Measurements from ENCODE around the gene LRRD1.
"Not testable (repeated sequence)": the region's sequence is repeated elsewhere in the genome, so short reads cannot be mapped to it uniquely, and the experiment has no call there.

The LRRD1 gene

DNA sequence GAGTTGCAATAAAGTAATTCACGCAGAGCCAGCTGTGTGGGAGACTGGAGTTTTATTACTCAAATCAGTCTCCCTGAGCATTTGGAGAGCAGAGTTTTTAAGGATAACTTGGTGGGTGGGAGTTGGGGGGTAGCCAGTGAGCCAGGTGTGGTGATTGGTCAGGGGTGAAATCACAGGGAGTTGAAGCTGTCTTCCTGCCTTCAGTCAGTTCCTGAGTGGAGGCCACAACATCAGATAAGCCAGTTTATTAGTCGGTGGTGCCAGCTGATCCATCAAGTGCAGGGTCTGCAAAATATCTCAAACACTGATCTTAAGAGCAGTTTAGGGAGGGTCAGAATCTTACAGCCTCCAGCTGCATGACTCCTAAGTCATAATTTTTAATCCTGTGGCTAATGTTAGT lies 41.4 kb downstream of the LRRD1 start:
- no peak for DNase-seq

DNA sequence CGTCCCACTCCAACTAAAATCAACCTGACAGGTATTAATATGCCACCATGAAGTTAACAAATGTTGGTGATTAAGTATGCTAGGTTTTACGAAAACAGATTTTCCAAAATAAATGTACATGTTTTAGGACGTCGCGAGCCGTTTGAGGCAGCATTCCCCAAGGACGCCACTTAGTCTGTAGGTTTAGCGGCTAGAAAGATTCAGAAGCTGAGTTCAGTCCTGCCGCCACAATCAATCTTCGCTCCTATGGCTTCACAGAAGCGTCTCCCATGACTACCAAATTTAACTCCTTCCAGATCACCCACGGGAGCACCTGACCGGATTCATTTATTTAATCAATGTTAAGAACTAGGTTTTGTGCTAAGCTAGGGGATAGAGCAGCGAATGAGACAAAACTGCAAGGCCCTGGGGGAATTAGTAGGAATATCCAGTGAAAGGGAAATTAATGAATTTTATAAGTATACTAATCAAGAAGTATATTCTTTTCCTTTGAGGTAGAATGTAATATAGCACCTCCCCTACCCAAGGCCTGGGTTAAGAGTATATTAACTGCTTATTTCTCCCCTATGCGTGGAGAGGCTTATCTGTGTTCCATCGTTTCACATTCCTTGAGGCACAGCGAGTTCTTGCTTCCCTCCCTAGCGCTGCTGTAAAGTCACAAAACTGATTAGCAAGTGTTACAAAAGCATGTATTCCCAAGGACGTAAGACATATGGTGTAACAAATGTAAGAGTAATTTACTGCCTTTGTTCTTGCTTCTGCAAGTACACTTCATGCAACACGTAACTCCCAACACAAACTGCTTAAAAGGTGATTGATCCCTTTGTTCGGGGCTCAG lies 43.7 kb downstream of the LRRD1 start:
- DNase-seq = peak; percentile 26 to 36

DNA sequence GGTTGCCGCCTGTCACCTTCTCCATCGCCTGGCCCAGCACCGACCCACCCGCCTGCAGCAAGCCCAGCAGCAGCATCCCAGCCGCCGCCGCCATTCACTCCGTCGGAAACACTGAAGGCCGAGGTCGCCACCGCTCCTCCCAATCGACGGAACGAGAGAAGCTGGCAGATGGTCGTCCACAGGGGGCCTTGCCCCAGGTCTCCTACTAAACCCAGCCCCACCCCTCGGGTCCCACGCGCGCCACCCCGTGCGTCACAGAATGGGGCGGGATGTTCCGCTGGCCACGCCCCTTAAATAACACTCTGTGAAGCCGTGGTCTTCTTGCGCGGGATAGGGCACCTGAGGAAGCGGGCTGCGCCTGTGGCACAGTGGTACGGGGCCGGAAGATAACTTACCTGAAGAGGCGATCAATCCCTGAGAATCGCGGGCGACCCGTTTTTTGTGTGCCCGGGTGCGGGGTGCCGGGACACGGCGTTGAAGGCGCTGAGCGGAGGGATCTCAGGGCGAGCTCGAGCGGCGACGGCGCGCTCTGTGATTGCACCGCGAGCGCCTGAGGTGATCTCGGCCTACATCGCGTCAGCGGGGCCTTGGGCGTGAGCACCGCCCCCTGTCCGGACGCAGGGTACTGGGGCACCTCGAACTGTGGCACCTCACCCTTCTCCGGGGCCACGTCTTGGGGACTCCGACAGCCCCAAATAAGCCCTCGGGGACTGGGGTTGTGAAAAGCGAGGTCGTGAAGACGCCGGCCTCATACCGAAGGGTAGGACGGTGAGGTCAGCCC lies 44.5 kb downstream of the LRRD1 start, which contains the start of gene CYP51A1:
TSS of gene CYP51A1 (minus strand) at position 207 of the 781 bp plus-strand sequence. CDS start at position 94, 113 bp downstream.
- DNase-seq = peak; percentile 79 to 84

DNA sequence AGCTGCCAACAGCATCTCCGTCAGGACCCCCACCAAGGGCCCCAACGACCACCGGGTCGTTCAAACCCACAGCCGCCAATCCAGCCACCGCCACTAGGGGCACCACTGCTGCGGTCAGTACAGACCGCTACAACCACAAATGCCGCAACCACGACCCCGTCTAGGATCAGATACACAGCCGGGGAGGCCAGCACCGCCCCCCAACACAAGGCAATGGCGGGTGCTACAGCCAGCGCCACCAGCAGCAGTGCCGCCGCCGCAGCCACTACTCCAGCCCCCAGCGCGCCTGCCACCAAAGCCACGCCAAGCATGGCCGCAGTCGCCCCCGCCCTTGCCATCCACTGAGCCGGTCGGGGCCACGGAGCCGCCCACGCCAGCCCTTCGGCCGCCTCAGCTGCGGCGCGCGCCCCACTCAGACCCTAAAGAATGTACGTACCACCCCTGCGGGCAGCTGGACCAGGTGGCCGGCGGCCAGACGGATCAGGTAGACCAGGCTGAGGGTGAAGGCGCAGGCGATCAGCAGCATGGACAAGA lies 45.1 kb downstream of the LRRD1 start:
- DNase-seq = peak; percentile 37 to 52

DNA sequence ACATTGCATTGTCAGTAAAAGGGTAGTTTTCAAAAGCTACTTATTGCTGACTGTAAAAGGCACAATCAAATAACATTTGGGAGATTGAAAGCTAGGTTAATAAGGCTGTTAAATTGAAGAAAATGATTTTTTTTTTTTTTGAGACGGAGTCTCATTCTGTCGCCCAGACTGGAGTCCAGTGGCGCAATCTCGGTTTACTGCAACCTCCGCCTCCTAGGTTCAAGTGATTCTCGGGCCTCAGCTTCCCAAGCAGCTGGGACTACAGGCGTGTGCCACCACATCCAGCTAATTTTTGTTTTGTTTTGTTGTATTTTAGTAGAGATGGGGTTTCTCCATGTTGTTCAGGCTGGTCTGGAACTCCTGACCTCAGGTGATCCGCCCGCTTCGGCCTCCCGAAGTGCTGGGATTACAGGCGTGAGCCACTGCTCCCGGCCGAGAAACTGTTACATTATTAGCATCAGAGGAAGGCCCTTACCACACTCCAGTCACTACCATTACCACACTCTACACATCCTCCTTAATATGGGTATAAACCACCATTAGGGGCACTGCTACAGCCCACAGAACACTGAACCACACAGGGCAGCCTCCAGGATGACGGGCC lies 45.7 kb downstream of the LRRD1 start:
- DNase-seq = peak; percentile 37 to 52

DNA sequence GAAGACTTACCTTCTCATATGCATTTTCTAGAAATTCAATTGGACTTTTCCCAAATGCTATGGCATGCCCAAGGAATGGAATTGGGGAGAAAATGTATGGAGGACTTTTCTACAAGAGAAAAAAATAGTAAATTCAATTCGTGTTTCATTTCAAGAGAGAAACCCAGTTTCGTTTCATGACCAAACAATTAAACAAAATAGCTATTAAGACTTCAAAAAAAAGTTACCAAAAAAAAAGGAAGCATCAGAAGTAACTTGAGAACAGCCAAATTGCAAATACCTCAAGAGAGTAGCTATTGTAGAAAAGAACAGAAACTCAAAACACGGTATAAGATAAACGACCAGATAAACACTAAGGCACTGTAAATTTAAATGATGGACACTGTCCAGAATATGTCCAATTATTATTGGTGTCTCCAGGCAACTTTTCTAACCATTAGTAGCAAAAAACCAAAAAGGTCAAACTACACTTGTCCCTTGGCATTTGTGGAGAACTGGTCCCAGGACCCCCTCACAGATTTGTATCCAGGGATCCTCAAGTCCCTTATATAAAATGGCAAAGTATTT lies 47.1 kb downstream of the LRRD1 start:
- DNase-seq = peak in 1 of 2 experiments; percentile 12

DNA sequence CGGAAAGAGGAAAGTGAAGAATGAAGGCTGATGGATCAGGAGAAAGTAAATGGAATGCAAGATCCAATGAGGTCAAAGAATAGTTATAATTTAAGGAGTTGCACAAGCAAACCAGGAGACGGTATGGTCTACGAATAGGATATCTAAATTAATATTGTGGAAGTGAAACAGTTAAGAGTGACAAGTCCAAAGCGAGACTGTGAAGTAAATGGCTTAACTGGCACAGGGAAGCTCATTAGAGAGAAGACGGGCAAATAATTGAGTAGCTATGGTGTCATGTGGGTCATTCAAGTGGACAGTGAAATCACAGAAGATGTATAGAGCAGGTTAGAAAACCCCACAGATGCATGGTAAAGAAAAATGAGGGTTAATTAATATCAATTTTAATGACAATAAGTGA lies 47.8 kb downstream of the LRRD1 start:
- no peak for DNase-seq

DNA sequence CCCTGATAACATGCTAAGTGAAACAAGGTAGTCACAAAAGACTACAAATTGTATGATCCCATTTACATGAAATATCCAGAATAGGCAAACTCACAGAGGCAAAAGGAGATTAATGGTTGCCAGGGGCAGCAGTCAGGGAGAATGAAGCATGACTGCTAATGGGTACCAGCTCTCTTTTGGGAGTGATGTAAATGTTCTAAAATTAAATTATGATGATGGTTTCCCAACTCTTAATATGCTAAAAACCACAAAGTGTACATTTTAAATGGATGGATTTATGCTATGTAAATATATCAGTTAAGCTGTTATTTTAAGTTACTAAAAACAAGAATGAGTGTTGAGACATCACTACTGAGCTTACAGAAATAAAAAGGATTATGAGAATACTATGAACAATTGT lies 57.3 kb downstream of the LRRD1 start:
- no peak for DNase-seq

DNA sequence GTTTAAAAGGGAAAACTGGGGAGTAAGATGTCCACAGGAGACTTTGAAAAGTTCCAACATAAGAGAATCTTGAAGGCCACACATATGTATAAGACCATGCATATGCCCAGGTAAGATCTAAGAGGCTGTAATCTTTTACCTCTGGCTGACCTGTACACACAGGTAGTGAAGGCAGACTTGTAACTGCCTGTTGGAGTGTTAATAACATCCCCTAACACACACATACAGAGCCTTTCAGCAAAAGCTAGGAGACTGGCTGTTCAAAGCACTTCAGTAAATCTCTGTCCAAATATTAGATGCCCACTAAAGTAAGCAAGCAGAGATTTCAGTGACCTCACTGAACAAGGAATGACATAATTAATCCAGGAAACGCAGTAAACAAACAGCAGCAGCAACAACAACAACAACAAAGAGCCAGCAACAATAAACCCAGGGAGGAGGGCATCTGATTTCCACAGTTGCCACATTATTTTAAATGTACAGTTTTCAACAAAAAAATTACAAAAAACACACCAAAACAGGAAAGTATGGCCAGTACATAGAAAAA lies 59.7 kb downstream of the LRRD1 start:
- no peak for DNase-seq

DNA sequence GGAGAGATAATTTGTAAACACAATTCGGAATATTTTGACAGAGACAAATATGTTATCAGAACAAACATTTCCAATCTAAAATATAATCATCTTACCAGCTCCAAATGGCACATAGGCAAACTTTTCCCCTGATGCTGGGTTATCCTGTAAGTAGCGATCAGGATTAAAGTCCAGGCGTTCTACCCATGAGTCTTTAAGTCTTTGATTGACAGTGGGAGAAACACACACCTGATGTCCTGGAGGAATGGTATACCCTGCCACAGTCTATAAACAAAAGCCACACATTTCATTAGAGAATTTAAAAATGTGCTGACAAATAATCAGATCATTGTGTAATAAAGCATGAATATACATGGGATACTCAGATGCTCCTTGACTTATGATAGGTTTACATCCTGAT lies 62.0 kb downstream of the LRRD1 start:
- DNase-seq = no peak

DNA sequence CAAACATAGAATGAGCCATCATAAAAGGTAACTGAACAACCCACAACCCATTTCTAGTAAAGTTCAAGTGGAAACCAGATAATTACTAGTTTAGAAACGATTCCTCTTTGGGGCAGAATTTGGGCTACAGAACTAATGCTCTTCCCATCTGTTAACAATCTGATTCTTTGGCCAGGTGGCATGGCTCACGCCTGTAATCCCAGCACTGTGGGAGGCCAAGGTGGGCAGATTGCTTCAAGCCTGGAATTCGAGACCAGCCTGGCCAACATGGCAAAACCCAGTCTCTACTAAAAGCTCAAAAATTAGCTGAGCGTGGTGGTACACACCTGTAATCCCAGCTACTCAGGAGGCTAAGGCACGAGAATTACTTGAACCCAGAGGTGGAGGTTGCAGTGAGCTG lies 63.1 kb downstream of the LRRD1 start:
- DNase-seq = no peak

DNA sequence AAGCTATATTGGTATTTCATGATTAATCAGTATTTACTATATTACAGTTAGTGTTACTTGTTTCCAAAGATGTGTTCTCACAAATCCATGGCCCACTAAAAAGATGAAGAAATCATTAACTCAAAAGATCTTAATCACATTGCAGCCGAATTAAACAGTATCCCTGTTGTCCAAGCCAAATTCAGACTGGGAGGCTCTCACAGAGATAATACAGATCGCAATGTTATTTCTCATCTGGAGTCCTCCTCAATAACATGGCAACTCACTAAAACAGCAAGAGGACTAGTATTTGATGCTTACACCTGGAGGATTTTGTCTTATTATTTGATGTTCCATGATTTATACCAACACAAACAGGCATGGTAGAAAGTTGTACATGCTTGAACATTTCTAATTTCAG lies 68.1 kb downstream of the LRRD1 start:
- DNase-seq = no peak

DNA sequence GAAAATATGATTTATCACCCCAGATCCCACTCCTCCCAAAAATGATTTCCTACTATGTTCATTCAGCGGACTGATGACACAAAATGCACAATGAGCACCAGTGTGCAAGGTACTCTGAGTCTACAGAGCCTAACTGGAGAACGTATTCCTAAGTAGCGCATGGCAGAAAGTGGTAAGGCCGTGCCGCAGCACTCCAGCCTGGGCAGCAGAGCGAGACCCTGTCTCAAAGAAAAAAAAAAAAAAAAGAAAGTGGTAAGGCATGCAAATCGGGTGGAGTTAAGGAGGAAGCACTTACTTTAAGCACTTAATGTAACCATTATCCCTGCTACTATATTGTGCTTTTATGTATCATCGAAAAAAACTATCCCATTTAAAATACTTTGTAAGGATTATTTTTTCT lies 70.1 kb downstream of the LRRD1 start:
- DNase-seq = no peak

DNA sequence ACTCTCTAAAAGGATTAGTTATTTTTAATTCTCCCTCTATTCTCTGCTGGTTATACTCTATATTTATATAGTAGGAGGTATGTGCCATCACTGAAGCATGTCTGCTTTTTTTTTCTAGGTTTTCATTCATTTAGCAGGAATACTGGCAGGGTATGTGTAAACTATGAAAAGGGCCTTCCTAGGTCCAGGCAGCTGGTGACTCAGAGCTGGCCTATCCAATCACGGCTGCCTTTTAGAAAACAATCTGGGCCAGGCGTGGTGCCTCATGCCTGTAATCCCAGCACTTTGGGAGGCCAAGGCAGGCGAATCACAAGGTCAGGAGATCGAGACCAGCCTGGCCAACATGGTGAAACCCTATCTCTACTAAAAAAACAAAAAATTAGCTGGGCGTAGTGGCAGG lies 76.1 kb downstream of the LRRD1 start:
- DNase-seq = not testable (repeated sequence)

DNA sequence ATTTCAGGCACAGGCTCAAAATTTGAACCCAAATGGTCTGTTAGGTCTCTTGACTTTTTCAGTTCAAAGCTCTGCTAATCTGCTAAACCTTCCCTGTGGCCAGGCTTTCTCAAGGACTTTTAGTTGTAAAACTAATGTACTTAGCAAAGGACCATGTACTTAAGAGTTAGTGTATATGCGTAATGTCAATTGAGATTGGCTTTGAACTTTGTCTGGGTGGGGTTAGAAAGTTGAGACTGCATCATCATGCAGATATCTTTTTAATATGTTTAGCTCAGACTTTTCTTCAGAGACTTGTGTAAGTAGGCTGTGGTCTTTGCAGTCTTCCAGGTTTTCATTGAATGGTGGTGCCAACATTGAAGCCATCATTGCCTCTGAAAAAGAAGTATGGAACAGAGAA lies 78.4 kb downstream of the LRRD1 start:
- DNase-seq = no peak

DNA sequence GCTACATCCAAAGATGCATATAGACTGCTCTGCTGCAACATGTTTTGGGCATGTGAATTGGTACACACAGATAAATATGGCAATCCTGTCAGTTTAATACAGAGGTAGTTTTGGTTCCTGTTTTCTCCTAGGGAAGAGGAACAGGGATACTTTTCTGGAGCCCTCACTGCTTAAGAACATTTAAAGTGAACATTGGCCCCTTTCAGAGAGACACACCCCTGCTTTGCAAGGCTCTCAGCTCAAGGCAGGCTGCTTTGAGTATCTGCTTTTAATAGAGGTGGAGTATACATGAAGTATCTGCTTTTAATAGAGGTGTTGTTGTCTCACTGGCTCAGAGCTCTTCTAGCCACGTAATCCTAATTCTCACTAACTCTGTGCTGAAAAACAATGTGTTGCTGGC lies 83.6 kb downstream of the LRRD1 start:
- no peak for DNase-seq
